GM19328 (cell line): Measurements from ENCODE around the gene CLEC10A.

Experiments used
- ATAC-seq: cut with Tn5 transposase; IDR thresholded peaks from one replicate; pipeline ENCODE4 v1.9.1; 2021; ENCODE audit warnings: mild to moderate bottlenecking, moderate library complexity; ENCODE audit not compliant: unreplicated experiment

CLEC10A gene

DNA sequence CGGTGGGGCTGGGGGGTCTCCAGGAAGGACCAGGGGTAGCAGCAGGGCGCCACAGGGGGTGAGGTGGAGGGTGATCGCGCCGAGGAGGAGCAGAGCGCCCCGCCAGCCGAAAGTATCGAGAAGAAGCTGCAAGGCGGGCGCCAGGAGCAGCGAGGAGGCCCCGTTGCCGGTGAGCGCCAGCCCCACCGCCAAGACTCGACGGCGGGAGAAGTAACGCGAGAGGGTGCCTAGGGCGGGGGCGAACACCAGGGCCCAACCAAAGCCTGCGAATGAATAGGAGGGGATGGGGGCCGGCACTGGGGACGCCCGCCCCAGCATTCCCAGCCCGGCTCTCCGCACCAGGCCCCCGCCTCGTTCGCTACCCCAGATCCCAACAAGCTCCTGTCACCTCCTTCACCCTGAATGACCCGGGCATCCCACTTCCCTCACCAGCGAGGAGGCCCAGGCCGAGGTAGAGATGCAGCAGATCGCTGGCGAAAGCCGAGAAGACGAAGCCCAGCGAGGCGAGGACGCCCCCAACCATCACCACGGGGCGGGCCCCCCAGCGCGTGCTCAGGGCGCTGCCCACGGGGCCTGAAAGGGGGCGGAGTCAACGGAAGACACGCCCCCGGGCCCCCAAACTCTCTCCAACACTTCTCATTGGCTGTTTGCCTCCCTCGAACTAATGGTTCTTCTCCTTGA is 37.4 kb downstream of the CLEC10A start:
- ATAC-seq, result no peak

- ATAC-seq, result no peak
Observed at GRCh38 chr17:7041607-7042500, 38.2 kb downstream of the CLEC10A start.

DNA sequence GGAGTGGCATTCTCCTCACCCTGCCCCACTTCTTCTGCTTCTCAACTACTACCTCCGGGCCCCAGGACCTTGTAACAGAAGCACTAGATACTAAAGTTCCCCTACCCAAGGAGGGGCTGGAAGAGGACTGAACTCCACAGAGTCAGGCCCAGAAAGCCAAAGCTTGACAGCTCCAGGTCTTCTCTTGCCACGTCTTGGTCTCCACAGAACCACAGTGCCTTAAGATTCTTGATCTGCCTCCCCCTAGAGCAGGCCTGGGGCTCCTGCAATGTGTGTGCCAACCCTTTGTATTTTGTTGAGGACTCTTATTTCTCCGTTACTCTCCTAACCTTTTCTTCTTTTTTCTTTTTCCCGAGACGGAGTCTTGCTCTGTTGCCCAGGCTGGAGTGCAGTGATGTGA is 40.2 kb downstream of the CLEC10A start:
- no peak for ATAC-seq

GRCh38 chr17:7038025-7038862 is 41.8 kb downstream of the CLEC10A start:
- no peak for ATAC-seq

GRCh38 chr17:7035591-7036368 is 44.3 kb downstream of the CLEC10A start, which contains the start of gene SLC16A13:
Gene SLC16A13 (plus strand): TSS chr17:7036015. CDS start chr17:7036383, 368 bp downstream.
- peak; percentile 87 for ATAC-seq

- ATAC-seq, result no peak
Observed at GRCh38 chr17:7034955-7035590, 45.0 kb downstream of the CLEC10A start.

GRCh38 chr17:7029659-7030058 is 50.4 kb downstream of the CLEC10A start:
- no peak for ATAC-seq

DNA sequence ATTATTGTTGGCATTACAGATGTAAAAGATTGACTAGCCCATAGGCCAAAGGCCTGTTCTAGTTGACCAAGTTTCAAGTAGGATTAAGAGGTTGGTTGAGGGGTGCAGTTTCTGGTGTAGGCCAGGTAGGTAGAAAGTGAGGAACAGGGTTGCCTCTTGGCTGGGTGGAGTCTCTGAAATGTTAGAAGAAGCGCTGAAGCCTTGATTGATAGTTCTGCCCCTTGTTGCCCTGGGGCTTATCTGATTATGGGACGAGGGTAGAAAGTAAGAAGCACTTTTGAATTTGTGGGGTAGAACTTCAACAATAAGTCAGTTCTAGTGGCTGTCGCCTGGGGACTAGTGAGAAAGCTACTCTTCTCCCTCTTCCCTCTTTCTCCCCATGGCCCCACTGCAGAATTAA is 51.0 kb downstream of the CLEC10A start:
- no peak for ATAC-seq

- no peak for ATAC-seq
Observed at GRCh38 chr17:7027335-7027734, 52.7 kb downstream of the CLEC10A start.

DNA sequence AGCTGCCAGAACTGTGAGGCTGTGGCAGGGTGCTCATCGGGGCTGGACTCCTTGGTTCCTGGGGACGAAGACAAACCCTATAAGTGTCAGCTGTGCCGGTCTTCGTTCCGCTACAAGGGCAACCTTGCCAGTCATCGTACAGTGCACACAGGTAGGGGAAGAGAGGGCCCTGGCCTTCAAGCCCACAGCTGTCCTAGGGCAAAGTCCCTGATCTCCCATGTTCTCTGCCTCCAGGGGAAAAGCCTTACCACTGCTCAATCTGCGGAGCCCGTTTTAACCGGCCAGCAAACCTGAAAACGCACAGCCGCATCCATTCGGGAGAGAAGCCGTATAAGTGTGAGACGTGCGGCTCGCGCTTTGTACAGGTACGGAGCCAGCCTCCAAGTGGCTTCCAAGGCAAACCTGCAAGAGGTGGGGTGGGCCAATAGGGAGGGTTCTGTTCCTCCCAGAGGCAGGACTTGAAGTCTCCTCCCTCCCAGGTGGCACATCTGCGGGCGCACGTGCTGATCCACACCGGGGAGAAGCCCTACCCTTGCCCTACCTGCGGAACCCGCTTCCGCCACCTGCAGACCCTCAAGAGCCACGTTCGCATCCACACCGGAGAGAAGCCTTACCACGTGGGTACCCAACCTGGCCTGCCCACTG is 53.5 kb downstream of the CLEC10A start:
- no peak for ATAC-seq

GRCh38 chr17:7025245-7025644 is 54.8 kb downstream of the CLEC10A start:
- no peak for ATAC-seq
